Duodenal mucosa (tissue), 2 donors: Measurements from ENCODE around the gene SLCO4C1.
A peak's percentile ranks its signal among the peaks of the same experiment; 100 is the strongest.
"Not testable (repeated sequence)": the region's sequence is repeated elsewhere in the genome, so short reads cannot be mapped to it uniquely, and the experiment has no call there.

ENCODE experiments used
- H3K27ac ChIP-seq: one replicate; pipeline ENCODE4 v1.7.0; 2013; ENCODE audit warnings: low read depth, low read length
- H3K27me3 ChIP-seq, 2 donors: one replicate each; pipeline ENCODE4 v1.7.0; 2013; ENCODE audit warnings: low read length in 2 of 2, control low read depth in 1 of 2; ENCODE audit not compliant: insufficient read depth in 2 of 2, control insufficient read depth in 1 of 2
- H3K36me3 ChIP-seq, 2 donors: one replicate each; pipeline ENCODE4 v1.7.0; 2013; ENCODE audit warnings: low read length in 2 of 2, control low read depth in 1 of 2; ENCODE audit not compliant: insufficient read depth in 2 of 2, control insufficient read depth in 1 of 2
- H3K4me1 ChIP-seq, 2 donors: one replicate each; pipeline ENCODE4 v1.7.0; 2013; ENCODE audit warnings: low read length in 2 of 2, control low read depth in 1 of 2; ENCODE audit not compliant: insufficient read depth in 2 of 2, control insufficient read depth in 1 of 2
- H3K4me3 ChIP-seq, 2 donors: one replicate each; pipeline ENCODE4 v1.7.0; 2013; ENCODE audit warnings: low read length in 2 of 2, low read depth in 1 of 2
- H3K9ac ChIP-seq, 2 donors: one replicate each; pipeline ENCODE4 v1.7.0; 2013; ENCODE audit warnings: low read length in 2 of 2, low read depth in 1 of 2
- H3K9me3 ChIP-seq, 2 donors: one replicate each; pipeline ENCODE4 v1.7.0; 2013; ENCODE audit warnings: low read length in 2 of 2, control low read depth in 1 of 2; ENCODE audit not compliant: control insufficient read depth in 1 of 2

Gene SLCO4C1, protein sequence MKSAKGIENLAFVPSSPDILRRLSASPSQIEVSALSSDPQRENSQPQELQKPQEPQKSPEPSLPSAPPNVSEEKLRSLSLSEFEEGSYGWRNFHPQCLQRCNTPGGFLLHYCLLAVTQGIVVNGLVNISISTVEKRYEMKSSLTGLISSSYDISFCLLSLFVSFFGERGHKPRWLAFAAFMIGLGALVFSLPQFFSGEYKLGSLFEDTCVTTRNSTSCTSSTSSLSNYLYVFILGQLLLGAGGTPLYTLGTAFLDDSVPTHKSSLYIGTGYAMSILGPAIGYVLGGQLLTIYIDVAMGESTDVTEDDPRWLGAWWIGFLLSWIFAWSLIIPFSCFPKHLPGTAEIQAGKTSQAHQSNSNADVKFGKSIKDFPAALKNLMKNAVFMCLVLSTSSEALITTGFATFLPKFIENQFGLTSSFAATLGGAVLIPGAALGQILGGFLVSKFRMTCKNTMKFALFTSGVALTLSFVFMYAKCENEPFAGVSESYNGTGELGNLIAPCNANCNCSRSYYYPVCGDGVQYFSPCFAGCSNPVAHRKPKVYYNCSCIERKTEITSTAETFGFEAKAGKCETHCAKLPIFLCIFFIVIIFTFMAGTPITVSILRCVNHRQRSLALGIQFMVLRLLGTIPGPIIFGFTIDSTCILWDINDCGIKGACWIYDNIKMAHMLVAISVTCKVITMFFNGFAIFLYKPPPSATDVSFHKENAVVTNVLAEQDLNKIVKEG

DNA sequence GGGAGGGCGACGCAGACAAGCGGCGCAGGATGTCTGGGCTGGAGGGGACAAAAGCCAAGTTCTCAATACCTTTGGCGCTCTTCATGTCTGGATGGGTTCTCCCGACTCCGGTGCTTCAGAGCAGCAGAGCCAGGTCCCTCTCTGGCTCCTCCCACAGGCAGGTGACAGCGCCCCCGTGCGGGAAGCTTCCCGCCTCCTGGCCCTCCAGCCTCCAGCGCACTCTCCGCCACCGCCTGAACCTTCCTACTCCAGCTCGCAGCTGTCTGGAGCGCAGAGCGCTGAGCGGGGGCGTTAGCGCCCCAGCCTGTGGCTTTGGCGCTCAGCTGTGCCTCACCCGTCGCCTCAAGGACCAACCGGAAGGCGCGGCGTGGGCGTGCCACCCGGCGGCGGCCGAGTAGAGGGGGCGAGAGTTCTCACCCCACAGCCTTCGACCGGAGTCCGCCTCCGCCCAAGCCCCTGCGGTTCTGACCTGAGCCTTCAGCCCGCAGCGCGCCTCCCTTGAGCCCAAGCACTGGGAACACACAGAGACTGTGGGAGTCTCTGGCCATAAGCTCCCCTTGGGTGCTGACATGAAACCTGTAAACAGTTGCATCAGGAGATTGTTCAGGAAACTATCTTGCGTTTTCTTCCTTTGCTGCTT is at the start of gene SLCO4C1:
Gene SLCO4C1, minus strand, starts transcription at position 107 of the 640 bp plus-strand sequence. Its CDS starts 22 bp downstream, at position 85.
- peak within 1 kb of the TSS; percentile 25 for H3K27ac ChIP-seq
- peak within 1 kb of the TSS; percentile 33 to 44 for H3K9ac ChIP-seq

DNA sequence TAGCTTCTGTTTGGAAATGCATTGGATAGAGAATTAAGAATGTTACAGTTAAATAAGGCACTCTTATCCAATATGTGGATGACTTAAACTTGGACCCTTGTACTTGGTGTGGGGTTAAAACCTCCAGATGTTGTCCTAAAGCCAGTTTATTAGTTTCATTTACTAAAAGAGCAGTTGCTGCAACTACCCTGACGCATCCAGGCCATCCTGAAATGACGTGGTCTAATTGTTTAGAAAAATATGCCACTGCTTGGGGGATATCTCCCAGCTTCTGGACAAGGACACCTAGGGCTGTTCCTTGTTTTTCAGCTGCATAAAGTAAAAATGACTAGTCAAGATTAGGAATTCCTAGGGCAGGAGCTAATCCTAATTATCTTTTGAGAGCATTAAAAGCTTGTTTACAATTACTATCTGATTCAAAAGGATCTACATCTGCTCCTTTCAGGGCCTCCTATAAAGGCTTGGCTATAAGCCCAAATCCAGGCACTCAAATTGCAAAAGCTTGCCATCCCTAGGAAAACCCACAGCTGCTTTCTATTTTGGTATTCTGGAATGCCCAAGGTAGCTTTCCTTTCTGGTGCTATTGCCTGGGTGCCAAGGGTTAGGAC is 45.7 kb upstream of the SLCO4C1 start:
- Histone ChIP-seq H3K36me3 (no peaks in the 10 kb centered on the region), H3K9ac (no peak overlapping the region), H3K9me3 (no peaks in the 10 kb centered on the region), H3K27ac (no peak overlapping the region), H3K4me1 (no peaks in the 10 kb centered on the region), H3K27me3 (no peaks in the 10 kb centered on the region), H3K4me3 (no peak overlapping the region)

More for the DNA sequence above, at the start of gene SLCO4C1:
- H3K9me3 ChIP-seq, result no peaks in the 10 kb centered on the region
- peaks cover 6 to 13% of the 10 kb centered on the region in 2 donors for H3K4me1 ChIP-seq
- no peaks in the 10 kb centered on the region for H3K36me3 ChIP-seq
- no peaks in the 10 kb centered on the region for H3K27me3 ChIP-seq
- peak within 1 kb of the TSS; percentile 66 to 82 for H3K4me3 ChIP-seq

DNA sequence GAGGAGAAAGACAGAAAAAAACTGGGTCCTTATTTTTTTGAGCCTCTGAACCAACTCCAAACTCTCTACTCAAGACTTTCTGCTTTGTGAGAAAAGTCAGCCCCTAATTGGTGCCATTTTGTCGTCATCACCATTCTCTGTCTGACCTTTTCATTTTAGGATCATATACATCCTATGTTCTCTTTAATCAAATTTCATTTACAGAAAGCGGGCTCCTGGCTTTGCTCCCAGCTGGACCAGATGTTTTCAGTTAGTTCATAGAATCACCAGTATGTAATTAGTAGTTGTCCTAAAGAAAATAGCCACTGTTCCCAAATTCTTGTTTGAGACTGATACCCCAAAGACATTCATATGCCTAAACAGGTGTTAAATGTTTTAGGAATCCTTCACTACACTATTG is 28.6 kb upstream of the SLCO4C1 start:
- H3K36me3 ChIP-seq, result no peaks in the 10 kb centered on the region
- no peak overlapping the region for H3K9ac ChIP-seq
- H3K9me3 ChIP-seq, result no peaks in the 10 kb centered on the region
- no peaks in the 10 kb centered on the region for H3K27me3 ChIP-seq
- no peak overlapping the region for H3K27ac ChIP-seq
- no peaks in the 10 kb centered on the region for H3K4me1 ChIP-seq
- no peak overlapping the region for H3K4me3 ChIP-seq

DNA sequence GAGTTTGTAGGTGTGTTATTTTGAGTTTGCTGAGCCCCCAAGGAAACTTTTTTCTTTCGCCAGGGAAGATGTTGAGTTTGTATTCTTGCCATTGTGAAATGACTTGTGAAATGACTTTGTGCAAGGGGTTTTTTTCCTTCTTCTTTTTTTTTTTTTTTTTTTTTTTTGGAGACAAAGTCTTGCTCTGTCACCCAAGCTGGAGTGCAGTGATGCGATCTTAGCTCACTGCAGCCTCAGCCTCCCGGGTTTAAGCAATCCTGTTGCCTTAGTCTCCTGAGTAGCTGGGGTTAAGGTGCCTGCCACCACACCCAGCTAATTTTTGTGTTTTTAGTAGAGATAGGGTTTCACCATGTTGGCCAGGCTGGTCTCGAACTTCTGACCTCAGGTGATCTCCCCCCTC is 22.7 kb upstream of the SLCO4C1 start:
- H3K27ac ChIP-seq, H3K36me3 ChIP-seq, H3K9ac ChIP-seq, H3K4me1 ChIP-seq, H3K27me3 ChIP-seq, H3K4me3 ChIP-seq, H3K9me3 ChIP-seq: not testable (repeated sequence)

DNA sequence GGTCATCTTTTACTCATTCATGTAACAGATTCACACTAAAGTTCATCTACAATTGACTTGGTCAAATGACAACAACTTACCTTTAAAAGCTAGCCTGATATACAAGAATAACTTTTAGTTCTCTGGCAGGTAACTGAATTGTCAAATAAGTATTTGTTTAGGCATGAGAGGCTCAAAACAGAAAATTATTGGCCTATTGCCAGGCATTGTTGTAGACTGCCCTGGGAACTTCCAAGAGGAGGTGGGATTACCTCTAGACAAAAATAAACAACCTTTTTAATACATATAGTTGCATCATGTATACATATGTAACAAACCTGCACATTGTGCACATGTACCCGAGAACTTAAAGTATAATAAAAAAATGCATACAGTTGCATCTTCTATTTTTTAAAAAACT is 18.2 kb upstream of the SLCO4C1 start:
- no peak overlapping the region for H3K4me3 ChIP-seq
- no peaks in the 10 kb centered on the region for H3K4me1 ChIP-seq

DNA sequence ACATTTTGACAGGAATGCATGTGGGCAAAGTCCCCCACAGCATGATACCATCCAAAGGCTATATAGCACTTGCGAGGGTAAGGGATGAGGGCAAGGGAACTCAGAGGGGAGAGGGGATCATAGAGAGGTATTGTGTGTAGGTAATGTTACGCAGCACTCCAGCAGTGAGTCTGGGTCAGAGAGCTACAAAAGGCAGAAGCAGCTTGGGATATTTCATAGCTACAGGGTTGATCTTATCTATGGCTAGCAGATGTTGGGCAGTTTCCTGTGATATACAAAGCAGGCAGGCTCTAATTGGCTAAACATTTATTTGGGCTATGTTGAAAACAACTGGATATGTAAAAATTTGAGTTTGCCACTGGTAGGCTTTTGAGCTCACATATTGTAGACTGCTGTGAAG is 17.8 kb upstream of the SLCO4C1 start:
- no peaks in the 10 kb centered on the region for H3K4me1 ChIP-seq
- no peak overlapping the region for H3K27ac ChIP-seq
- no peak overlapping the region for H3K4me3 ChIP-seq
- no peaks in the 10 kb centered on the region for H3K27me3 ChIP-seq
- H3K36me3 ChIP-seq, result no peaks in the 10 kb centered on the region
- no peak overlapping the region for H3K9ac ChIP-seq
- H3K9me3 ChIP-seq, result no peaks in the 10 kb centered on the region

More for the DNA sequence above, 18.2 kb upstream of the SLCO4C1 start:
- H3K36me3 ChIP-seq, result no peaks in the 10 kb centered on the region
- no peak overlapping the region for H3K9ac ChIP-seq
- no peaks in the 10 kb centered on the region for H3K9me3 ChIP-seq
- no peaks in the 10 kb centered on the region for H3K27me3 ChIP-seq
- no peak overlapping the region for H3K27ac ChIP-seq

DNA sequence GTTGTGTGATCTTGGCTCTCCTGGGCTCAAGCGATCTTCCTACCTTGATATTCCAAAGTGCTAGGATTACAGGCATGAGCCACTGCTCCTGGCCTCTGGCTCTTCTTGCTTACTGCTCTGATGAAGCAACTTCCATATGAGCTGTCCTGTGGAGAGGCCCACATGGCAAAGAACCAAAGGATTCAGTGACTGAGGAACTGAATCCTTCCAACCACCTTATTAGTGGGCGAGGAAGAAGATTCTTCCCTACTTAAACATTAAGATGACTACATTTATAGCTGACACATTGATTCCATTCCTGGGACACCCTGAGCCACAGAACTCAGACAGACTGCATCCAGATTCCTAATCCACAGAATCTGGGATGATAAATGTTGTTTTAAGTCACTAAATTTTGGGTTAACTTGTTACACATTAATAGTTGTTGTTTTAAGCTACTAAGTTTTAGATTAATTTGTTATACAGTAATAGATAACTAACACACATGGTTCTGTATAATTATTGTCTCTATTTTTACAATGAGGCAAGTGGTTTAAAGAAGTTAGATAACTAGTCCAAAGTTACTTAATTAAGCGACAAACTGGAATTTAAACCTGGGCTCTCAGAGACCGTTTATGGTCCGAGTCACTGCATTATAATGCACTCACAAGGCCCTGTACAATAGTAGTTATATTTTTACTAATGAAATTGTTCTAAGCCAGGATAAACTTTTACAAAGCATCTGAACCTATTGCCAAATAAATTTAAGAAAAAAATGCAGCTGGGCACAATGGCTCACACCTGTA is 16.7 kb upstream of the SLCO4C1 start:
- Histone ChIP-seq H3K4me3 (no peak overlapping the region), H3K36me3 (no peaks in the 10 kb centered on the region), H3K27ac (no peak overlapping the region), H3K9me3 (no peaks in the 10 kb centered on the region), H3K4me1 (no peaks in the 10 kb centered on the region), H3K27me3 (no peaks in the 10 kb centered on the region), H3K9ac (no peak overlapping the region)

DNA sequence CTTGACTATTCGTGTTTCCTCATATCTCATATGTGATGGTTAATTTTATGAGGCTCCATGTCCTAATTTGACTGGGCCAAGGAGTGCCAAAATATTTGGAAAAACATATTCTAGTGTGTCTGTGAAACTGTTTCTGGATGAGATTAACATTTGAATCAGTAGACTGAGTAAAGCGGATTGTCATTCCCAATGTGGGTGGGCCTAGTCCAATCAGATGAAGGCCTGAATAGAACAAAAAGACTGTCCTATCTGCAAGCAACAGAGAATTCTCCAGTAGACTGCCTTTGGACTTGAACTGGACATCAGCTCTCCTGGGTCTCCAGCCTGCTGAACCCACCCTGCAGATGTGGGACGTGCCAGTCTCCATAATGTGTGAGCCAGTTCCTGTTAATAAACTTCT is 13.5 kb upstream of the SLCO4C1 start:
- Histone ChIP-seq H3K4me3 (no peak overlapping the region), H3K4me1 (no peaks in the 10 kb centered on the region), H3K27ac (no peak overlapping the region), H3K36me3 (no peaks in the 10 kb centered on the region), H3K9me3 (no peaks in the 10 kb centered on the region), H3K9ac (no peak overlapping the region), H3K27me3 (no peaks in the 10 kb centered on the region)

DNA sequence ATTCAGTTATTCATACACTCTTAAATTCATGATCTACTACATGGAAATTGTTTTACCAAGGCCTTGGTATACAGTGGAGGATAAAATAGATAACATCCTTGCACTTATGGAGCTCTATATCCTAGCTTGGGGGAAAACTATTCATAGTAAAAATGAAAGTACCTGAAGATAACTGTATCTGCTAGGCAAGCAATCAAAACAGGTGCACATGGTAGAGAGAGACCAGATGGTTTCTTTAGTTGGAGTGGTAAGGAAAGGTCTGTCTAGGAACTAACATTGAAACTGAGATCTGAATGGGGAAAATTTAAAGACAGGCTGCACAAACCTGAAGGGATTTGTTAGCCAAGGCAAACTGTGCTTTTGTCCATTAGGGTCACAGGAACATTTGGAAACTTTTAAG is 11.1 kb upstream of the SLCO4C1 start:
- Histone ChIP-seq H3K9me3 (no peaks in the 10 kb centered on the region), H3K4me1 (no peaks in the 10 kb centered on the region), H3K27me3 (no peaks in the 10 kb centered on the region), H3K9ac (no peak overlapping the region), H3K36me3 (no peaks in the 10 kb centered on the region), H3K27ac (no peak overlapping the region), H3K4me3 (no peak overlapping the region)
